Spleen (tissue), 7 donors: ENCODE measurements around the gene NAT14.

ENCODE experiments used
- POLR2A ChIP-seq, 3 donors: fragments of 450-650 bp; IDR thresholded peaks; one replicate each; pipeline ENCODE4 v1.5.1; 2017; ENCODE audit warnings: antibody characterized with exemption in 3 of 3, mild to moderate bottlenecking in 1 of 3
- POLR2AphosphoS5 ChIP-seq, 3 donors: sonication (generic); formaldehyde crosslinking; IDR thresholded peaks; one replicate each; pipeline ENCODE4 v1.5.1; 2017; ENCODE audit warnings: antibody characterized with exemption in 3 of 3
- TF ChIP-seq, protein P1 (sequence below), 11 experiments: fragments of 200-600 bp in 7 of 11; fragments of 450-650 bp in 4 of 11; sonication (generic) in 4 of 11; IDR thresholded peaks in 8 of 11; conservative IDR thresholded peaks in 3 of 11; 1 replicate in 7 of 11; 2 replicates in 4 of 11; pipeline versions ENCODE4 v1.4.0 to v1.8.0; 2016 to 2021; ENCODE audit warnings: antibody characterized with exemption in 11 of 11, inconsistent platforms in 4 of 11, mild to moderate bottlenecking in 1 of 11
- donor health status: DM: no; HTN: no; CAD: no; lungs with moderate emphysema.
- donor health status: DM: no; HTN: no; CAD: no.
- donor health status: DM: no; HTN: no; CAD: no.

DNA sequence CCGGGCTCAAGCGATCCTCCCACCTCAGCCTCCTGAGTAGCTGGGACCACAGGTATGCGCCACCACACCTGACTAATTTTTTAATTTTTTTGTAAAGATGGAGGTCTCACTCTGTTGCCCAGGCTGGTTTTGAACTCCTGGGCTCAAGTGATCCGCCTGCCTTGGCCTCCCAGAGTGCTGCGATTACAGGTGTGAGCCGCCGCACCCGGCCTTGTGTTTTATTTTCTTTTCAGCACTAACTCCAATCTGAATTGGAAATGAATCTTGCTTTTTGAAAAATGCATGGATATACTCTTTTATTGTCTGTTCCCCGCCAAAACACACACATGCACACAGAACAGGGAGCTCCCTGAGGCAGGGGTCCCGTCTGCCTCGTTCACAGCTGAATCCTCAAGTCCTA lies 22.3 kb upstream of the NAT14 start:
- TF ChIP-seq POLR2A (IDR thresholded peaks at IDR 0.05): no peak
- TF ChIP-seq, protein P1, sequence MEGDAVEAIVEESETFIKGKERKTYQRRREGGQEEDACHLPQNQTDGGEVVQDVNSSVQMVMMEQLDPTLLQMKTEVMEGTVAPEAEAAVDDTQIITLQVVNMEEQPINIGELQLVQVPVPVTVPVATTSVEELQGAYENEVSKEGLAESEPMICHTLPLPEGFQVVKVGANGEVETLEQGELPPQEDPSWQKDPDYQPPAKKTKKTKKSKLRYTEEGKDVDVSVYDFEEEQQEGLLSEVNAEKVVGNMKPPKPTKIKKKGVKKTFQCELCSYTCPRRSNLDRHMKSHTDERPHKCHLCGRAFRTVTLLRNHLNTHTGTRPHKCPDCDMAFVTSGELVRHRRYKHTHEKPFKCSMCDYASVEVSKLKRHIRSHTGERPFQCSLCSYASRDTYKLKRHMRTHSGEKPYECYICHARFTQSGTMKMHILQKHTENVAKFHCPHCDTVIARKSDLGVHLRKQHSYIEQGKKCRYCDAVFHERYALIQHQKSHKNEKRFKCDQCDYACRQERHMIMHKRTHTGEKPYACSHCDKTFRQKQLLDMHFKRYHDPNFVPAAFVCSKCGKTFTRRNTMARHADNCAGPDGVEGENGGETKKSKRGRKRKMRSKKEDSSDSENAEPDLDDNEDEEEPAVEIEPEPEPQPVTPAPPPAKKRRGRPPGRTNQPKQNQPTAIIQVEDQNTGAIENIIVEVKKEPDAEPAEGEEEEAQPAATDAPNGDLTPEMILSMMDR (IDR thresholded peaks at IDR 0.05 in 8 of 11, conservative IDR thresholded peaks at IDR 0.05 in 3 of 11): no peak
- TF ChIP-seq POLR2AphosphoS5 (IDR thresholded peaks at IDR 0.05): no peak
